Epithelial cell of esophagus (primary cell): ENCODE measurements around the gene ZNRF4.
A peak's percentile ranks its signal among the peaks of the same experiment; 100 is the strongest.

Experiments used
- DNase-seq: peaks from one replicate; pipeline ENCODE4 v3.0.0; 2010; ENCODE audit warnings: low read depth
- H3K4me3 ChIP-seq: 2 replicates; pipeline ENCODE4 v1.5.1; 2011; ENCODE audit warnings: mild to moderate bottlenecking, low read length, control low read depth
- TF ChIP-seq, protein P1 (sequence below): IDR thresholded peaks from 2 replicates; pipeline ENCODE4 v1.5.1; 2011; ENCODE audit warnings: low read depth, mild to moderate bottlenecking, low read length, control low read depth, inconsistent platforms; ENCODE audit not compliant: insufficient read depth; ENCODE audit errors: missing control alignments

ZNRF4 gene

DNA sequence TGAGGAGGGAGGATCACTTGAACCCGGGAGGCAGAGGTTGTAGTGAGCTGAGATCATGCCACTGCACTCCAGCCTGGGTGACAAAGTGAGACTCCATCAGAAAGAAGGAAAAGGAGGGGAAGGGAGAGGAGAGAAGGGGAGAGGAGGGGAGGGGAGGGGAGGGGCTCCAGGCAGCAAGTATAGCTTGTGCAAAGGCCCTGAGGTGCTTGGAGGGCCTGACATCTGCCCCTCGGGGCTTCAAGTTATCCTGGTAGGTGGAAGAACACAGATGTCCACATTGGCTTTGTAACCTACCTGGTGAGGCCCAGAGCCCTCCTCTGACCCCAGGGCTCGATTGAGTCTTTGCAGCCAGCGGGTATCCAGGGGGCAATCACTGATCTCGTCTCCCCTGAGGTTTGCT, 11.5 kb upstream of the ZNRF4 start:
- H3K4me3 ChIP-seq: no peak overlapping the region
- TF ChIP-seq, protein P1, sequence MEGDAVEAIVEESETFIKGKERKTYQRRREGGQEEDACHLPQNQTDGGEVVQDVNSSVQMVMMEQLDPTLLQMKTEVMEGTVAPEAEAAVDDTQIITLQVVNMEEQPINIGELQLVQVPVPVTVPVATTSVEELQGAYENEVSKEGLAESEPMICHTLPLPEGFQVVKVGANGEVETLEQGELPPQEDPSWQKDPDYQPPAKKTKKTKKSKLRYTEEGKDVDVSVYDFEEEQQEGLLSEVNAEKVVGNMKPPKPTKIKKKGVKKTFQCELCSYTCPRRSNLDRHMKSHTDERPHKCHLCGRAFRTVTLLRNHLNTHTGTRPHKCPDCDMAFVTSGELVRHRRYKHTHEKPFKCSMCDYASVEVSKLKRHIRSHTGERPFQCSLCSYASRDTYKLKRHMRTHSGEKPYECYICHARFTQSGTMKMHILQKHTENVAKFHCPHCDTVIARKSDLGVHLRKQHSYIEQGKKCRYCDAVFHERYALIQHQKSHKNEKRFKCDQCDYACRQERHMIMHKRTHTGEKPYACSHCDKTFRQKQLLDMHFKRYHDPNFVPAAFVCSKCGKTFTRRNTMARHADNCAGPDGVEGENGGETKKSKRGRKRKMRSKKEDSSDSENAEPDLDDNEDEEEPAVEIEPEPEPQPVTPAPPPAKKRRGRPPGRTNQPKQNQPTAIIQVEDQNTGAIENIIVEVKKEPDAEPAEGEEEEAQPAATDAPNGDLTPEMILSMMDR: no peak
- no peak for DNase-seq

- no peak for DNase-seq
- TF ChIP-seq, protein P1: no peak
- H3K4me3 ChIP-seq: no peak overlapping the region
Observed at GRCh38 chr19:5444431-5444830, 10.8 kb upstream of the ZNRF4 start.

GRCh38 chr19:5445071-5445470, 10.1 kb upstream of the ZNRF4 start:
- no peak for DNase-seq
- no peak overlapping the region for H3K4me3 ChIP-seq
- TF ChIP-seq, protein P1: no peak

GRCh38 chr19:5445561-5446055, 9.6 kb upstream of the ZNRF4 start:
- TF ChIP-seq, protein P1: no peak
- DNase-seq: peak; percentile 9
- no peak overlapping the region for H3K4me3 ChIP-seq

- DNase-seq: peak; percentile 10
- TF ChIP-seq, protein P1: no peak
- no peak overlapping the region for H3K4me3 ChIP-seq
Observed at GRCh38 chr19:5447700-5448311, 7.4 kb upstream of the ZNRF4 start.

DNA sequence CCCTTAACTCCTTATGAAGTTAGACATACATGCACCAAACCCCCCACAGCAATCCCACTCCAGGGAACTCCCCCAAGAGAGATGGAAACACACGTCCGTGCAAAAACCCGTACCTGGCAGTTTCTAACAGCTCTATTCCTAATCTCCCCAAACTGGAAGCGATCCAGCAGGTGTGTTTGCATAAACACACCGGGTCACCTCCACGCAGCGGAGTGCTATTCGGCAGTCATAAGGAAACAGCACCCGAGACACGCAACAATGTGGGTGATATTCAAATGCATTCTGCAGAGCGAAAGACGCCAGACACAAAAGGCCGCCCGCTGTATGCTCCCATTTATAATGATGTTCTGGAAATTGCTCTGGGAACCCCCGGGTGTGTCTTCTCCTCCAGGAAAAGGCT, 6.8 kb upstream of the ZNRF4 start:
- DNase-seq: no peak
- TF ChIP-seq, protein P1: no peak
- no peak overlapping the region for H3K4me3 ChIP-seq
